ENCODE results near the gene FADS3.

DNA sequence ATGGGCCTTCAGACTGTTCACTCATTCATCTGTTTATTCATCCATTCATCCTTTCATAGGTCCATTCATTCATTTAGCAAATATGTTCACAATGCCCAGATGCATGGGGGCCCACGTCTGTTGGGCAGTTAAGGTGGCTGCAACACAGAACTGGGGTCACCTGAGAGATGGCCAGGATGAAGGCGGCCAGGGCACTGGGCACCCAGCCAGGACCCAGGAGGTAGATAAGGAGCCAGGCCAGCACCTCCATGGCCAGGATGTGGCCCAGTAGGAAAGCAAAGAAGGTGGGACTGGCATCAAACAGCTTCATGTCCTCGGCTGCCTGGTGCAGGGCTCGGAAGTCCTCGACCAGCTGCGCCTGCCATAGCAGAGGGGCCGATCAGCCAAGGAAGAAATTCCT lies 12.2 kb downstream of the FADS3 start:
- TF ChIP-seq, protein P1, sequence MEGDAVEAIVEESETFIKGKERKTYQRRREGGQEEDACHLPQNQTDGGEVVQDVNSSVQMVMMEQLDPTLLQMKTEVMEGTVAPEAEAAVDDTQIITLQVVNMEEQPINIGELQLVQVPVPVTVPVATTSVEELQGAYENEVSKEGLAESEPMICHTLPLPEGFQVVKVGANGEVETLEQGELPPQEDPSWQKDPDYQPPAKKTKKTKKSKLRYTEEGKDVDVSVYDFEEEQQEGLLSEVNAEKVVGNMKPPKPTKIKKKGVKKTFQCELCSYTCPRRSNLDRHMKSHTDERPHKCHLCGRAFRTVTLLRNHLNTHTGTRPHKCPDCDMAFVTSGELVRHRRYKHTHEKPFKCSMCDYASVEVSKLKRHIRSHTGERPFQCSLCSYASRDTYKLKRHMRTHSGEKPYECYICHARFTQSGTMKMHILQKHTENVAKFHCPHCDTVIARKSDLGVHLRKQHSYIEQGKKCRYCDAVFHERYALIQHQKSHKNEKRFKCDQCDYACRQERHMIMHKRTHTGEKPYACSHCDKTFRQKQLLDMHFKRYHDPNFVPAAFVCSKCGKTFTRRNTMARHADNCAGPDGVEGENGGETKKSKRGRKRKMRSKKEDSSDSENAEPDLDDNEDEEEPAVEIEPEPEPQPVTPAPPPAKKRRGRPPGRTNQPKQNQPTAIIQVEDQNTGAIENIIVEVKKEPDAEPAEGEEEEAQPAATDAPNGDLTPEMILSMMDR (IDR thresholded peaks at IDR 0.05): no peak
- no peak for TF ChIP-seq POLR2A (IDR thresholded peaks at IDR 0.05)
